HuH-7 (cell line): ENCODE results near the gene TRAP1.
"Not testable (repeated sequence)": the region's sequence is repeated elsewhere in the genome, so short reads cannot be mapped to it uniquely, and the experiment has no call there.

Experiments
- DNase-seq: peaks from one replicate; pipeline ENCODE4 v3.0.0; 2011; ENCODE audit warnings: low spot score

The TRAP1 gene

GRCh38 chr16:3673676-3674377 is 43.5 kb downstream of the TRAP1 start:
- DNase-seq = no peak

GRCh38 chr16:3673201-3673600 is 44.1 kb downstream of the TRAP1 start:
- no peak for DNase-seq

GRCh38 chr16:3672571-3673041 is 44.7 kb downstream of the TRAP1 start:
- DNase-seq = no peak

GRCh38 chr16:3671424-3671823 is 45.9 kb downstream of the TRAP1 start:
- no peak for DNase-seq

- DNase-seq = no peak
Measured at GRCh38 chr16:3670711-3671110, 46.6 kb downstream of the TRAP1 start.

GRCh38 chr16:3669082-3669481 is 48.2 kb downstream of the TRAP1 start:
- no peak for DNase-seq

GRCh38 chr16:3668626-3669025 is 48.7 kb downstream of the TRAP1 start:
- no peak for DNase-seq

- DNase-seq = no peak
Measured at GRCh38 chr16:3665508-3665907, 51.8 kb downstream of the TRAP1 start.

- no peak for DNase-seq
Measured at GRCh38 chr16:3664187-3664896, 53.0 kb downstream of the TRAP1 start.

GRCh38 chr16:3662601-3663000 is 54.7 kb downstream of the TRAP1 start:
- no peak for DNase-seq

GRCh38 chr16:3661922-3662321 is 55.4 kb downstream of the TRAP1 start:
- DNase-seq = no peak

- no peak for DNase-seq
Measured at GRCh38 chr16:3661311-3661710, 56.0 kb downstream of the TRAP1 start.

- DNase-seq = no peak
Measured at GRCh38 chr16:3659251-3659650, 58.1 kb downstream of the TRAP1 start.

- no peak for DNase-seq
Measured at GRCh38 chr16:3656491-3657468, 60.5 kb downstream of the TRAP1 start.

- not testable (repeated sequence) for DNase-seq
Measured at GRCh38 chr16:3656160-3656490, 61.2 kb downstream of the TRAP1 start.

- DNase-seq = no peak
Measured at GRCh38 chr16:3655396-3656159, 61.7 kb downstream of the TRAP1 start.

GRCh38 chr16:3655030-3655395 is 62.3 kb downstream of the TRAP1 start:
- DNase-seq = no peak

- peak; percentile 87 for DNase-seq
Measured at GRCh38 chr16:3654249-3654991, 62.9 kb downstream of the TRAP1 start, which contains the start of gene DNASE1. Gene DNASE1, plus strand, starts transcription at chr16:3654691. Its CDS starts 683 bp downstream, at chr16:3655374.

GRCh38 chr16:3652373-3653195 is 64.7 kb downstream of the TRAP1 start:
- no peak for DNase-seq
